Mucosa of gallbladder (tissue), 1 donor: ENCODE results near the gene APEH. TPM values are rescaled to one million over a fixed set of nuclear protein-coding genes. Genes with fewer than 3 reads are reported as not detected.

Experiments
- DNase-seq: peaks from one replicate; pipeline ENCODE4 v3.0.0-alpha.2; 2020; ENCODE audit warnings: low spot score
- total RNA-seq: library from RNA; stranded (reverse); gene quantifications from one replicate; pipeline ENCODE4 v1.2.1, GENCODE V29; 2021
- donor health status: DM: no; HTN: no; CAD: no.

The APEH gene
- total RNA-seq, result 128 TPM

DNA sequence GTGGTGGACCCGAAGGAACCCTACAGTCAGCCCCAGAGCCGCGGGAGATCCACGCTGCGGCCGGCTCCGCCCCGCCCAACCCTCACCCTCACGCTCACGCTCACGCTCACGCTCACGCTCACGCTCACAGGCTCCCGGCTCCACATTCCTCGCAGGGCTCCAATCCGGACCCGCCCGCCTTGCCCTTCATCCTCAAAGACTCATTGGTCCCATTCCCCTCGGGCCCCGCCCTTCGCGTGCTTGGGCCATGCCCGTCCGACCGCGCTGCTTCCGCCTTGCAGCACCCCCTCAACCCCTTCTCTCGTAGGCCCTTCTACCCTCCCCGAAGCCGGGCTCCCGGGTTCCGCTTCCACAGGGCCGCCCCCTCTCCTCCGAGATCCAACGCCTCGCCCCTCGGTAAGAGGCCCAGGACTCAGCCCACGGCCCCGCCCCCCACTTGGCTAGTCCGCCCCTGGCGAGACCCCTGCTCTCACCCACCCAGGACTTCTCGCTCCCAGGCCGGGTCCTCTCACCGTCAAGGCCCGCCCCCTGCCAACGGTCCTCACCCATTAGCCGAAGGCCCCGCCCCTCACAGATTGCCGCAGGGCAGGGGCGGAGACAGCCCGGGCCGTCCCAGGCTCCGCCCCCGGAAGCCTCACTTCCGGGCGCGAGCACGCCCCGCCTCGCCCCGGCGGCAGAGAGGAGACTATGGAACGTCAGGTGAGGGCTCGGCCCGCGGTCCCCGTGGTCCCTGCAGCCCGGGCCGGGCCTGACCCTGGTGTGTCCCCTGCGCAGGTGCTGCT lies at the start of gene APEH:
TSS of gene APEH (plus strand) at position 637 of the 782 bp plus-strand sequence. CDS start at position 688, 51 bp downstream.
- peak; percentile 95 for DNase-seq

DNA sequence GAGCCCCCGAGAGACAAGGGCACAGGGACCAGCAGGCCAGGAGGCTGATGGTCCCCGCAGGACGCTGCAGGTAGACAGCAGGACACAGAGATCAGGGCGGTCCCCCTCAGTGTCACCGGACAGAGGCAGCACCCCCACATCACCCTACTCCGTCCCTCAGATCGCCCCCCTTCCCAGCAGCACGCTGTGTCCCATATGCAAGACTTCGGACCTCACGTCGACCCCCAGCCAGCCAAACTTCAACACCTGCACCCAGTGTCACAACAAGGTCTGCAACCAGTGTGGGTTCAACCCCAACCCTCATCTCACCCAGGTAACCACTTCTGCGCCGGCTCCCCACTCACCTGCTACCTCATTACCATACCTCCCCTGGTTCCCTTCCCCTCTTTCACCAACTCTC lies 49.1 kb upstream of the APEH start:
- no peak for DNase-seq

DNA sequence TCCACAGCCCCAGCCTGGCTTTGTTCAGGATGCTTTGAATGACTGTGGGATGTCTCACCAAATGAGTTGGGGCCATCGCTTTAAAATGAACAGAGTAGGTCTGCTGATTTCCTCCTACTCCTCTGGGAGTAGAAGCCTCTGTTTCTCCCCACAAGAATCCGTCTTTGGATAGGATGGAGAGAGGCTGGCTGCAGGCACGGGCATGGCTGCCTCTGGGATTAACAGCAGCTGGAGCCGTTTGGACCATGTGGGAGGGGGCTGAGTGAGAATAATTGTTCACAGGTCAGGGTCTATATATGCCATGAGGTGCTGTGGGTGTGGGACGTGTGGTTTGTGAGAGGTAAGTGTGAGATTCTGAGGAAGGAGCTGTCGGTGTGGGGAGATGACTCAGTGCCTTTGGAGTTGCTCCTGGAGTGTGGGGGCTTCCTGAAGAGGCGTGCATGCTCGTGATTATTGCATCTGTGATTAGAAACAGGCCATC lies 48.0 kb upstream of the APEH start:
- DNase-seq, result no peak

DNA sequence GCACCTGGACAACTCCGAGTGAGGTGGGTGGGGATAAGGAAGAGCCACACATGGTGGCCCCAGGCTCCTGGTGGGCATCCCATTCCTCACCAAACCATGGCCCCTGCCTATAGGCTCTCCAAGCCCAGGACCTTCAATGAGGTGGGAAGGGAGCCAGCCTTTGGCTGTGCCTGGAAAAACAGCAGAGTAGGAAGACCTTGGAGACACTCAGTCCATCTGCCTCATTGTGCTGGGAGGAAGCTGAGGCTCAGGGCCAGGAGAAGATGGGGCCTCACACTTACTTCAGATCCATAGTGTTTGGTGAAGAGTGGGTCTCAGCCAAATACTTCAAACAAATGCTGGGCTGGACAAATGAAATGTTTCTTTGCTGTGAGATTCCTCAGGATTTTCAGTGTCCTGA lies 47.4 kb upstream of the APEH start:
- DNase-seq, result no peak

DNA sequence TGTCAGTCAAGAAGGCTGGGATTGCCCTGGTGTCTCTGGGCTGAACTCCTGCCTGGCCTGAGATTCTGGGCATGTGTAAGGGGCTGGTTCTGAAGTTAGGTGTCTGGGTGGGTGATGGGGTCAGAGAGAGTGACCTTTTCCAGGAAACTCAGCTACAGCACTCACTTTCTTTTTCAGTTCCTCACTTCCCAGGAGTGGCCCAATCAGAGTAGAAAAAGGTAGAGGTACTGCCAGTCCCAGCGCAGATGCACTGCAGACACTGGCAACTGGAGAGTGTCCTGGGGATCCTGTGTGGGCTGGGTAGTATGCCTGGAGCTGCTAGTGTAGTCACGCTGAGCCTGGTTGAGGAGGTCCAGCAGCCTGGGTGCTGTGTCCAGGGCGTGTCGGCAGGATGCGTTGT lies 46.5 kb upstream of the APEH start:
- DNase-seq, result no peak

DNA sequence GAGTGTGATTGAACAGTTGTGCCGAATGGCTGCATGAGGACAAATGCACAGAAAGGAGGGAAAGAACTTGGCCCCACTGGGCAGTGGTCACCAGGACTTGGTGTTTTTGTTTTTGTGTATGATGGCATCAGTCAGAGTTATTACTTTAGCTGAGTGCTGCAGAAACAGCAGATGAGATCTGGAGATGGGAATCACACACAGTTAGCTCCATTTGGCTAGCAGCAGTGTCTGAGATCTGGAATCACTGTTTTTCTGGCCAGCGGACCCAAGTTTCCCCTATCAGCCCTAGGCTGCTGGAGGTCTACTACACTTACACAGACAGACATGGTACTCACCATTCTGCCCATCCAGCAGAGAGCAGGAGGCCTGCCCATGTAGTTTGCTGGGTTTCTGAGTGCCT lies 45.9 kb upstream of the APEH start:
- DNase-seq, result no peak

DNA sequence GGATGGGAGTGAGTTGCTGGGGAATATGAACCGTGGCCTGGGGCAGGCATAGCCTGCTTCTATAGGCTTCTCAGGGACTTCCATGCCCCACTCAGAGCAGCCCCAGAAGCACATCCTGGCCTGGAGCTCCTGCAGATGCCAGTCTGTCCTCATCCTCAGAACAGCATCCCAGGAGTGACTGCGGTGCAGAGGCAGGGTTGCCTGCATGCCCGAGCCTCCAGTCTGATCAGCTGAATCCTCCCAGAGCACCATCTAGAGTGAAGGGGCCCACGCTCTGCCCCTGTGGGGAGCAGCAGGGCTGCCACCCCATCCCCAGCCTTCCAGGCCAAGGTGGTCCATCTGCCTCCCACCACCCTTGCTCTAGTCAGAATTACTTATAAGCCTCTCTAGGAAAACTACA lies 44.7 kb upstream of the APEH start:
- DNase-seq, result no peak

DNA sequence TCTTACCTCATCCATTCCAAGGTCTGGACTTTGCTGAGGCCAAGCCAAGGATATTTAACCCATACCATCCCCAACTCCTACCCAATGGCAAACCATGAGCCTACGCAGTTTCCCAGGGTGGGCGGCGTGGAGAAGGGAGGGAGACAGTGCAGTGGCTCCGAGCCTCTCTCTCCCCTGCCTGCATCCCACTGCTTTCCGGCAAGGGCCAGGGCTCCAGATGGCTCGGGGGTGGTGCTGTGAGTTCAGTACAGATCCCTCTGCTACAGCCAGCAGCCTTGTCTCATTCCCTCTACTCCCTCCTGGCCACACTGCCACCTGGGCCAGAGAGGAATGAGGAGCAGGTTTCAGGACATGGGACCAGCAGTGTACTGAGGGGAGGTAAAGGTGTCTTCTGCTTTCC lies 44.3 kb upstream of the APEH start:
- no peak for DNase-seq

DNA sequence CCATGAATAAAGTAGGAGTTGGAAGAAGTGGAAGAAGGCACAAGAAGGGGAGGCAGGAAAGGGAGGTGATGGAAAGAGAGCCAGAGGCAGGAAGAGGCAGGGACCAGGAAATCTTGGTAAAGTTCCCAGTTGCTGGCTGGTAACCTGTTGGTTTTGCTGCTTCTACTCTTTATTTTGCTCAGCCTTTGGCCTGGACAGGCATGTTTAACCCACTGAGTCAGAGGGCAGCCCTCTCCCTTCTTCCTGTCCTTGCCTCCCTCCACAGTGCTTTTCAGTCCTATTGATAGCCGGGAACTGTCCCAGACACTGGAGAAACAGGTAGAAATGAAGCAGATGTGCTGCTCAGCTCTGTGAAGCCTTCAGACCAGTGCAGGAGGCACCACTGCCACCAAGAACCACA lies 43.4 kb upstream of the APEH start:
- DNase-seq, result no peak

DNA sequence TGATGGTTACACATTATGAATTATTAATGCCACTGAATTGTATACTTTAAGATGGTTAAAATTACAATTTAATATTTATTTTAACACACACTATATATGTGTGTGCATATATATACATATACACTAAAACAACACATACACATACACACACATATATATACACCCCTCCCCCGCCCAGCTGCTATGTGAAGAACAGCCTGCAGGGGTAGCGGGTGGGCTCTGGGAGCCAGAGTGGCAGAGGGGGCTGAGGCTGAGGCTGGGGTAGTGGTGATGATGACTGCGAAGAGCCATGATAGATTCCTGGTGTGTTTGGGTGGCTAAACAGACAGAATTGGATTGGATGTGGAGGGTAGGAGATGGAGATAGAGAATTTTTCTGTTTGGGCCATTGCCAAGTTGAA lies 39.4 kb upstream of the APEH start:
- no peak for DNase-seq

DNA sequence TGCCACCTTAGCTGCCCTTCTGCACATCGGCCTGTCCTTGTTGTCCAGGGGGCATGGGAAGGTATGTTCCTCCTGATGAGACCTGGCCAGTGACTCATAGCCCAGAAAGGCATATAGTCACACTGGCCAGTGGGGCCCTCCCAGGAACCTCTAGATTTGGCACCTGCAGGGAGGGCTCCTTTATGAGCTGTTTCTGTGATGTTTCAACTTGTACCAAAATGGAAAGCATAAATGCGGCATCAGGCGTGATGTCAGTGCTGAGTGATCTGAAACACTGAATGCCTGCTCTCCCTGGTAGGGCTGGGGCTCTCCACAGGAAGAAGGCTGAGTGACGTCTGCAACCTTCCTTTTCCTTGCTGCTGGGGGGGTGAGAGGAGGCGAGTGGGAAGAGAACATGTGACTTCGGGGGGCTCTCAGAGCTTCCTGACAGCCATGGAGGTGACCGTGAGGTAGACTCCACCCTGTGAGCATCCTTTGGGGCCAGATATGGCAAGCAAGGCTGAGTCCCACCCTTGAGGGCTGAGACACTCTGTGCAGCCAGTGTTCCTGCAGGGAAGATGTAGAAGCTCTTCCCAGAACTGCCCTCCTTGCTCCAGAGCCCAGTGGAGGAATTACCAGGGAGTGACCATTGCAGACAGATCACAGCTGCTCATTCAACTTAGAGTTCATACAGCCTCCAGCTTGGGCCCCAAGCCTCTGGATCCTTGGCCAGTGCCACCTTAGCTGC lies 37.1 kb upstream of the APEH start:
- no peak for DNase-seq

DNA sequence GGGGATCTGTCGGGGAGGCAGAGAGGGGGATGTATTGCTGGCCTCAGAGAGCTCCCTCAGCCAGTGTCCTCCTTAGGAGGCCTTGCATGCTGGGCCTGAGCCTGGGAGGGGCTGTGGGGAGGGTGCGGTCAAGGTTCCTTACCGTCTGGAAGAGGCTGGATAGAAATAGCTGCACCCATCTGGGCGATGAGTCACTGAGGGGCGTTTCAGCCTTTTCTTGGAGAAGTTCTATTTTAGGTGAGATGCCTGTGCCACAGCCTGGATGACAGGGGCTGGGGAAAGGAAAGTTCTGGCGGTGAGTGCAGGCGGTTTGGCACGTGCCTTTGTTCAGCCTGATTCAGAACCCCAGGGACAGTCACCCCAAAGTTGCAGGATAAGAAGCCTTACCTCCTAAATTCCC lies 35.7 kb upstream of the APEH start:
- no peak for DNase-seq

DNA sequence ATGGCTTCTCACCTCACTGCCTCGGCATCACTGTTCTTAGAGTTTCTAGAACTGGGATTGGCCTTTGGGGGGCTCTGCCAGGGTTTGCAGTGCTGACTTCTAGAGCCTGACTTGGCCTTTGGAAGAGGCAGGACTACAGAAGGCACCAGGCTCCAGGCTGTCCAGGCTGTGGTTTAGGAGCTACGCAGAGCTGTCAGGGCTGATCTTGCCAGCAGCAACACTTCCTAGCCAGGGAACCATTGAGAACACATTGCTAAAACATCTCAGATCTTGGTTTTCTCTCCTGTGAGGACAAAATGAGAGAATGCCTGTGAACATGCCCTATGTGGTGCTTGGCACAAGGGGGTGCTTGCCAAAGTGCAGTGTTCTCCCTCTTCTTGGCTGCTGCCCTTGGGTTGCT lies 34.6 kb upstream of the APEH start:
- DNase-seq, result no peak

DNA sequence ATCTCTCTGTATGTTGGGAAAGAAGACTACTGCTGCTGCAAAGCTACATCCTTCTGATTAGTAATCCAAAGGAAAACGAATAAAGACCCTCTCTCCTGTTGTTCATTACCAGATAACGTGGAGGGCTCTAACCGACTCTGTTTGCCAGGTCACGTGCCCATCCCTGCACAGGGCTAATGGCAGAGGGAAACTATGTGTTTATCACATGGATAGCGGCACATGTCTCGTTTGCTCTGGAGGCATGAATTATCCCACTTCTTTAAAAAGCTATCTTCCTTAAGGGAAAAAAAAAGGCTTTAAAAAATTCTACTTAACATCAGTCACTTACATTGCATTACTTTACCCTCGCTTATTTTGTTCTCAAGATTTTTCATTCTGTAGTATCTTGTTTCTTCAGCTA lies 32.9 kb upstream of the APEH start:
- no peak for DNase-seq

DNA sequence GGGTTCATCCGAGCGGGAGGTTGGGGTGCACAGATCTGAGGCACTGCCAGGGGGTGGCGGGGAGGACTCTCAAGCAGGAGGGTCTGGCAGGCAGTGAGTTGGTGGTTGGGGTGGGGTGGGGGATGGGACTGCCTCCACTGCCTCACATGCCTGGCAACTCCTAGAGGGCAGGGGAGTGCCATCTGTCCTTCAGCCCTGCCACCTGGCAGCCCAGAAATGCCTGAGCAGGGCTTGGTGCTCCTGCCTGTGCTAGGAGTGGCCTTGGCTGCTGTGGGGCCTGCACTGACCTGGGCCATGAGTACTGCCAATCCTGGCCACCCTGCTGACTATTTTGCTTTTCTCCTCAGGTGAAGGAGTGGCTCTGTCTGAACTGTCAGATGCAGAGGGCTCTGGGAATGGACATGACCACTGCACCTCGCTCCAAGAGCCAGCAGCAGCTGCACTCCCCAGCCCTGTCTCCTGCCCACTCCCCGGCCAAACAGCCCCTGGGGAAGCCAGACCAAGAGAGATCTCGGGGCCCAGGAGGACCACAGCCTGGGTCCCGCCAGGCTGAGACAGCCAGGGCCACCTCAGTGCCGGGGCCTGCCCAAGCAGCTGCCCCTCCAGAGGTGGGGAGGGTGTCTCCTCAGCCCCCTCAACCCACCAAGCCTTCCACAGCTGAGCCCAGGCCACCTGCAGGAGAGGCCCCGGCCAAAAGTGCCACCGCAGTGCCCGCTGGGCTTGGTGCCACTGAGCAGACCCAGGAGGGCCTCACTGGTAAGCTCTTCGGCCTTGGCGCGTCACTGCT lies 32.0 kb upstream of the APEH start:
- DNase-seq, result no peak

DNA sequence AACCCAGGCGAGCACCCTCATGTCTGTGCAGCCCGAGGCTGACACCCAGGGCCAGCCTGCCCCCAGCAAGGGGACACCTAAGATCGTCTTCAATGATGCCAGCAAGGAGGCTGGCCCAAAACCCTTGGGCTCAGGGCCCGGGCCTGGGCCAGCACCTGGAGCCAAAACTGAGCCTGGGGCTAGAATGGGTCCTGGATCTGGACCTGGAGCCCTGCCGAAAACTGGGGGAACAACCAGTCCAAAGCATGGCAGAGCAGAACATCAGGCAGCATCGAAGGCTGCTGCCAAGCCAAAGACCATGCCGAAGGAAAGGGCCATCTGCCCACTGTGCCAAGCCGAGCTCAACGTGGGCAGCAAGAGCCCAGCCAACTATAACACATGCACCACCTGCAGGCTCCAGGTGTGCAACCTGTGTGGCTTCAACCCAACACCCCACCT lies 31.4 kb upstream of the APEH start:
- no peak for DNase-seq

DNA sequence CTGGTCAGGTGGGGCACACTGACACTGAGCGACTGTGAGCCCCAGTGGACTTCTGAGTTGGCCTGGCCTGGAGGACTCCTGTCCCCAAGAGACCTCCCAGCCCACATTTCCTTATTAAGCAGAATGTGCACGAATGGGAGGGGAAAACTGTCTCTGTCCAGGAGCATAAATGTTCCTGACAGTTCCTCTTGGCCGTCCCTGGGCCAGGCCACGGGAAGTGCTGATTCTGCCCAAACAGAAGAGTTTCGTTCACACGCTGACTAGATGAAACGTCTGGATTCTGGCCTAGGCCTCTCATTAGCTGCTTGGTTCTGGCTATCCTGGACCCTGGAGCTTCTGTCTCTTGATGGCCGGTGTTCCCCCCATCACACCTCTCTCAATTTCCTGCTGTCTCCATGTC lies 29.5 kb upstream of the APEH start:
- no peak for DNase-seq

DNA sequence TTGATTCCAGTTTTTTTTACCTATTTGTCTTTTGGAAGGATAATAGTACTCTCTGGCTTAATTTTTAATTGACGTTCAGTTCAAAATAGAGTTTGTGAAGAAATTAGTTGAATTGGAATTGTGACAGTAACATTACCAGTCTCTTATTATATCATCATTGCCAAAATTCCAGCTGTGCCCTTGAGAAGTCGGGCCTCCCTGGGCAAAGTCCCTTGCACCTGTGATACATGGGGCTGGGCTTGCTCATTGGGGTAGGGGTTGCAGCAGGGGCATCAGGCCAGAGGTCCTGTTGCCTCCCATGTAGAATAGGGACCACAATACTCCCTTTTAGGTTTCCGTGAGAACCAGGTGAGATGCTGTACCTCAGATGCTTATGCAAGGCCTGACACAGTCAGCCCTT lies 27.9 kb upstream of the APEH start:
- DNase-seq, result no peak

DNA sequence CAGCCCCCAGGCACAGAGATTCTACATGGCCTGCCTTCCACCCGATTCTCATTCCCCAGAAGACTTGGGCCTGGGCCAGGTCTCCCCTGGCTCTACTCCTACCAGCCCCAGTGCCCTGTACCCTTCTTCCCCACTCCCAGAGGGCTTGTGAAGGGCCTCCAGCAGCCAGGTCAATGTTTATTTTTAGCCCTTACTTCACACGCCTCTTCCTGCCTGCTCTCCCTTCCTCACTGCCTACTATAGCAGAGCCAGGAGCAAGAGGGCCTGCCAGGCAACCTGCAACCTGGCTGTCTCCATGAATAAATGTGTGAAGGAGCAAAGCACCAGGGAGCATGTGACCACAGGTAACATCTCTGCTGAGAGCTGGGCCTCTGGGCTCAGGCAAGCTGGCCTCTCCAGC lies 26.4 kb upstream of the APEH start:
- no peak for DNase-seq

DNA sequence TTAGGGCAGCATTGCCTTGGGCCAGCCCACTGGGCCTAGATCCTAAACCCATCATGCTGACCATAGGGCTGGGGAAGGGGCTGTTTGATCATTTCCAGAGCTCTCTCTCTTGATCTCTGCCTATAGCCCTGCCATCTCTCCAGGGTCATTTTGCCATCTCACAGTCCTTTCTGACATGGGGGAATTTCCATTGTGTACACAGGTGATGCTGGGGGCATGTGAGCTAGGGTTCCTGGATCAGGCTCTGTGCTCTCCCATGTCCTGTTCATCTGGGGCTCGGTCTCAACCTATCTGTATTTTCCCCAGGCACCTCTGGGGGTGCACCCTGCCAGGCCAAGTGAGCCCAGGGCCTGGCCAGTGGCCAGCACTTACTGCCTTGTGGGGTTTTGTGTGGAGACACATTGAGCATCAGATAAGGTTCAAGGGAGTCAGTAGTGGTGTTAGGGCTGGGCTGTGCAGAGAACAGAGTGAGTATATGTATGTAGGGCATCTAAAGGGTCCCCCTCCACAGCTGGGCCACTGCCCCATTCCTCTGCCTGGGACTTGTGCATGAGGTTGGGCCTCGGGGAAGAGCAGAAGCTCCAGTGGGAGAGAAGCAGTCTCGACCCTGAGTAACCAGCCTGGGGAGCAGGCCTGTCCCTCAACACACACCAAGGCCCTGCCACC lies 25.7 kb upstream of the APEH start:
- DNase-seq, result no peak

DNA sequence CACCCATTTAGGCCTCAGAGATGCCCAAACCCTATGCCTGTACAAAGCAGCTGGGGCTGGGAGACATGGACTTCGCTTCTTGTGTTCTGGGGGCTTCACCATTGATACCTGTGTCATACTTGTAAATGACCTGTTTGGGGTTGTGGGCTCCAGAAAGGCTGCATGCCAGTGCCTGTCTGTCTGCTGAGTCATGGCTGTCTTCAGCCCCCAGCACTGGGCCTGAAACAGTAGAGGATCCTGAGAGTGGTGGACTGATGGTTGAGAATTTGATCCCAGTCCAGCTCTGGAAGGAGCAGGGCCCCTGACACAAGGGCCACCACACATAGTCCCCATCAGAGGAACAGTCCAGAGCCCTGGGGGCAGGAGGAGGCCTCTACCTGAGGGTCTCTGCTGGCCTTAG lies 24.6 kb upstream of the APEH start:
- no peak for DNase-seq

DNA sequence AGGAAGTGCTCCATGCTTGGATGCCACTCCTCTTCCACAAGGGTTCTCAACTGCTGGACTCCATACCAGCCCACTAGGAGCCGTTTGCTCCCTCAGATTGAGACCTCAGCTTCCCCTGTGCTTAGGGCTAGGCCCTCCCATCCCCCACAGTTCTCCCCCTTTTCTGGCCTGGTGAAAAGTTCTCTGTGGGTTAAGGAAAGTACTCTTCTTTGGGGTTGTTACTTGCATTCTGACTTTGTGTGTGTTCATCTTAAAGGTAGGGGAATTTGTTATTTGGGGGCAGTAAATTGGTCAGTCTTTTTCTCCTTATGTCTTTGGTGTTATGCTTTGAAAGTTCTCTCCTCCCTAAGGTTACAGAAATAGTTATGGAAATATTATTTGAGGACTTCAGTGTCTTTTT lies 24.0 kb upstream of the APEH start:
- DNase-seq, result no peak
